HG03571 (cell line): ENCODE data around the gene PCDH10.

ENCODE experiments used
- ATAC-seq: cut with Tn5 transposase; IDR thresholded peaks from one replicate; pipeline ENCODE4 v1.9.1; 2021; ENCODE audit not compliant: unreplicated experiment

PCDH10 gene

GRCh38 chr4:133150486-133151340 is 1.6 kb downstream of the PCDH10 start:
- ATAC-seq = no peak

DNA sequence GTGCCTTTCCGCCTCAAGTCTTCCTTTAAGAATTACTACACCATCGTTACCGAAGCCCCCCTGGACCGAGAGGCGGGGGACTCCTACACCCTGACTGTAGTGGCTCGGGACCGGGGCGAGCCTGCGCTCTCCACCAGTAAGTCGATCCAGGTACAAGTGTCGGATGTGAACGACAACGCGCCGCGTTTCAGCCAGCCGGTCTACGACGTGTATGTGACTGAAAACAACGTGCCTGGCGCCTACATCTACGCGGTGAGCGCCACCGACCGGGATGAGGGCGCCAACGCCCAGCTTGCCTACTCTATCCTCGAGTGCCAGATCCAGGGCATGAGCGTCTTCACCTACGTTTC is 2.2 kb downstream of the PCDH10 start:
- ATAC-seq = no peak

DNA sequence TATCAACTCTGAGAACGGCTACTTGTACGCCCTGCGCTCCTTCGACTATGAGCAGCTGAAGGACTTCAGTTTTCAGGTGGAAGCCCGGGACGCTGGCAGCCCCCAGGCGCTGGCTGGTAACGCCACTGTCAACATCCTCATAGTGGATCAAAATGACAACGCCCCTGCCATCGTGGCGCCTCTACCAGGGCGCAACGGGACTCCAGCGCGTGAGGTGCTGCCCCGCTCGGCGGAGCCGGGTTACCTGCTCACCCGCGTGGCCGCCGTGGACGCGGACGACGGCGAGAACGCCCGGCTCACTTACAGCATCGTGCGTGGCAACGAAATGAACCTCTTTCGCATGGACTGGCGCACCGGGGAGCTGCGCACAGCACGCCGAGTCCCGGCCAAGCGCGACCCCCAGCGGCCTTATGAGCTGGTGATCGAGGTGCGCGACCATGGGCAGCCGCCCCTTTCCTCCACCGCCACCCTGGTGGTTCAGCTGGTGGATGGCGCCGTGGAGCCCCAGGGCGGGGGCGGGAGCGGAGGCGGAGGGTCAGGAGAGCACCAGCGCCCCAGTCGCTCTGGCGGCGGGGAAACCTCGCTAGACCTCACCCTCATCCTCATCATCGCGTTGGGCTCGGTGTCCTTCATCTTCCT is 2.7 kb downstream of the PCDH10 start:
- no peak for ATAC-seq

DNA sequence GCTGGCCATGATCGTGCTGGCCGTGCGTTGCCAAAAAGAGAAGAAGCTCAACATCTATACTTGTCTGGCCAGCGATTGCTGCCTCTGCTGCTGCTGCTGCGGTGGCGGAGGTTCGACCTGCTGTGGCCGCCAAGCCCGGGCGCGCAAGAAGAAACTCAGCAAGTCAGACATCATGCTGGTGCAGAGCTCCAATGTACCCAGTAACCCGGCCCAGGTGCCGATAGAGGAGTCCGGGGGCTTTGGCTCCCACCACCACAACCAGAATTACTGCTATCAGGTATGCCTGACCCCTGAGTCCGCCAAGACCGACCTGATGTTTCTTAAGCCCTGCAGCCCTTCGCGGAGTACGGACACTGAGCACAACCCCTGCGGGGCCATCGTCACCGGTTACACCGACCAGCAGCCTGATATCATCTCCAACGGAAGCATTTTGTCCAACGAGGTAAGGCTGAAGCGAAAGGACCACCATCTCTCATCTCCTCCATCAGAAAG is 3.3 kb downstream of the PCDH10 start:
- ATAC-seq = no peak

GRCh38 chr4:133152831-133153481 is 3.9 kb downstream of the PCDH10 start:
- ATAC-seq = no peak

DNA sequence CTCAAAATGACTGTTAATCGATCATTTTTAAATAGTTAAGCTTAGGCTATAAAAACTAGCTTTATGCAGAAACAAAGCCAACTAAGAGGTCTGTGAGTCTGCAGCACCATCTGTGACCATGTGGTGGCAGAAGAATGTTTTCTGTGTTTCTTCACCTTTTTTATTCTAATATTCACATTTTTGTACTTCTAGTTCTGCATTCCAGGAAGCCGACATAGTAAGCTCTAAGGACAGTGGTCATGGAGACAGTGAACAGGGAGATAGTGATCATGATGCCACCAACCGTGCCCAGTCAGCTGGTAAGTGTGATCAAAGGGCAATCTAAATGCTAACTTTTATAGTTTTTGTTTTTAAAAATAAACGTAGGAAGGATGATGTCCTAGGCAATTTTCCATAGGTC is 5.6 kb downstream of the PCDH10 start:
- ATAC-seq = no peak

DNA sequence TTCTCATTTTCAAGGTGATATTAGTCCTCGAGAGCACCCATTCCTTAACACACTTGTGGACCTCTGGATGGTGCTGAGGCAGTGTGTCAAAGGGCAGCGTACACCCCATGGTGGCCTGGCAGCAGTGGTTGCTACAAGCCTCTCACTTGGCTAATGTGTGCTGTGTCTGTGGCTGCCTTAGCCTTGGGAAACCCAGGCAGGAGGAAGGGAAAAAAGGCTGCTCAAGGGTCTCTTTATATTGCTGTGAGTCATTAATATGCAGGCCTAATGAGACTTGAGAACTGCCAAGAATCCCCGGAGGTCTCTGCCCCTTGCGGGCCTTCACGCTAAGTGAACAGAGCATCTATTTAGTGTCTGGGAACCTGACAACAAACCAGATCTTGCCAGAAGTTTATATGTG is 7.0 kb downstream of the PCDH10 start:
- ATAC-seq = no peak

DNA sequence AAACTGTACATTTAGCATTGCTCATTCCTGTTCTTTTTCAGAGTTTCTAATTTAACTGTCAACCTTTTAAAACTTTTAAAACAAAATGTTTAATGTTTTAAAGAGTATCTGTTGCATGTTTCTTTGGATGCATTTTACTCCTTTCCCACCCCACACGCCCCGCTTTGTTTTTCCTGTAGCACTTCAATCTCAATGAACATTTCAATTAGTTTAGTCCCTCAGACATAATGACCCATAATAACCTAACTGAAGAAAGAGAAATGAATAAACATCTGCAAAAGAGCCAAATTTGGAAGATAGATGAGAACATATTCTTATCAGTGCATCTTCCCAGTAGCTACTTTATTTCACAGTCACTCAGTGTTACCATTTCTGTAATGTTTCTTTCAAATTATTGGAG is 7.5 kb downstream of the PCDH10 start:
- no peak for ATAC-seq

- no peak for ATAC-seq
These were observed 8.5 kb downstream of the PCDH10 start for GRCh38 chr4:133157460-133158160.

GRCh38 chr4:133160853-133161252 is 11.8 kb downstream of the PCDH10 start:
- no peak for ATAC-seq

GRCh38 chr4:133161570-133162295 is 12.6 kb downstream of the PCDH10 start:
- no peak for ATAC-seq

DNA sequence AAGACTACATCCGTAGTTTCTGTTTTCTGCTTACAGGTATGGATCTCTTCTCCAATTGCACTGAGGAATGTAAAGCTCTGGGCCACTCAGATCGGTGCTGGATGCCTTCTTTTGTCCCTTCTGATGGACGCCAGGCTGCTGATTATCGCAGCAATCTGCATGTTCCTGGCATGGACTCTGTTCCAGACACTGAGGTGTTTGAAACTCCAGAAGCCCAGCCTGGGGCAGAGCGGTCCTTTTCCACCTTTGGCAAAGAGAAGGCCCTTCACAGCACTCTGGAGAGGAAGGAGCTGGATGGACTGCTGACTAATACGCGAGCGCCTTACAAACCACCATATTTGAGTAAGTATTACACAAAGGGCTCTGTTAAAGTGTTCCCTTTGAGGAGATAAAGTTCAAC is 13.8 kb downstream of the PCDH10 start:
- no peak for ATAC-seq

GRCh38 chr4:133178956-133179355 is 29.9 kb downstream of the PCDH10 start:
- ATAC-seq = no peak

DNA sequence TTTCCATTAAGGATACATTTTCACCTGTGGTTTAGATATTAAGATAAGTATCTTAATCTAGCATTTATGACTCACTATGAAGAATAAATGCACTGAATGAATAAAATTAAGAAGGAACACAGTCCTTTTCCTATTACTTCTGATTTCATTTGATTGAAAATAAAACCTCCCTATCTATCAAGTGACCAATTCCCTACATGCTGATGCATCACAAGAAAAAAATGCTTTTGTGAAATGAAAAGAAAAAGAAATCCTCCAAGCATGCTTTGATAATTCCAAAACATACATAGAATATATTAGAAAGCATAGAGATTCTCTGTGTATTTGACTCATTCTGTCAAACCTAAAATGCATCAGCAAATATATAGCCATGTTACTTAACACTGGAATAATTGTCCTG is 37.1 kb downstream of the PCDH10 start:
- ATAC-seq = no peak

GRCh38 chr4:133186845-133187244 is 37.8 kb downstream of the PCDH10 start:
- ATAC-seq = no peak

GRCh38 chr4:133188433-133189146 is 39.5 kb downstream of the PCDH10 start:
- no peak for ATAC-seq

DNA sequence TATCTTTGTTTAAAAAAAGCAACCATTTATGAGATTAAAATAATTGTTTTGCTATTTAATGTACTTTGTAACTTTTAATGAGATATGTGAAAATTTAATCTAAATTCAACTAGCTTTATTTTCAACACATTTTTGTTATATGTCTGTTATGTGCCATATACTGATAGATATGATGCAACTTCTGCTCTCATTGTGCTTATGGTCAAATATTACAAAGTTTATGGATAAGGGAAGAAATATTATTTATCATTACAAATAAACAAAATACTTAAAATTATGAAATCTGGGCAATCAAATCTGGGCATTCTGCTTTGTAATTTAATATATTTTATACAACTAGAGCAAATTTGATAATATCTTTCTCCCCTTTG is 40.0 kb downstream of the PCDH10 start:
- no peak for ATAC-seq

GRCh38 chr4:133190098-133190497 is 41.0 kb downstream of the PCDH10 start:
- ATAC-seq = no peak

DNA sequence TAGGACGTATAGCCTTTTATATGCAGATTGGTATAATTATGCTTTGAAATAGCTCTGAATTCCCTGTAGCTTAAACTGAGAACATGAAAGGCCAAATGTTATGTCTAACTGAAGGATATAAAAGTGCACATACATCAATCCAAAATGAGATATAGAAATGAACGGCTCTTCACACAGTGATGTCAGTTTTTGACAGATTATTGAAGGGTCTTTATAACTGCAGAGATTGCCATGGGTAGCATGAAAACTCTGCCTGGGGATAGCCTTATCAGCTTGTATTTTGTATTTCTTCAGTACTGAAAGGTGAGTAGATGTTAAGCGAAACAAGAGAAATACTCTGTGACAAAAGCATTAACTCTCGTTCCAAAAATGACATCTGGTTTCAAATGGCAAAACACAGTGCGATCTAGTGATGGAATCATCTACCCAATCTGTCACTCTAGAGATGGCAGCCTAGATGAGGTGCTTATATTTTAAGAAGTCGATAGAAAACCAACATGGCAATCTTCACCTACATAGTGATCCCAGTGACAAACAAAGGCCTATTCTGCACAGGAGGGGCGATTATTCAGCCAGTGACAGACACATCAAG is 59.7 kb downstream of the PCDH10 start:
- ATAC-seq = no peak

GRCh38 chr4:133233922-133234321 is 84.8 kb downstream of the PCDH10 start:
- no peak for ATAC-seq
